HUES6 (cell line): ENCODE data around the gene NEURL3.
A peak's percentile ranks its signal among the peaks of the same experiment; 100 is the strongest.

ENCODE experiments used
- H3K27ac ChIP-seq: 2 replicates; pipeline ENCODE4 v1.7.0; 2013; ENCODE audit warnings: low read depth, mild to moderate bottlenecking, low read length, inconsistent platforms
- H3K27me3 ChIP-seq: 2 replicates; pipeline ENCODE4 v1.6.1; 2013; ENCODE audit warnings: low read length; ENCODE audit not compliant: control insufficient read depth, insufficient read depth
- H3K36me3 ChIP-seq: 2 replicates; pipeline ENCODE4 v1.6.1; 2013; ENCODE audit warnings: low read length; ENCODE audit not compliant: control insufficient read depth, insufficient read depth
- H3K4me1 ChIP-seq: 2 replicates; pipeline ENCODE4 v1.6.1; 2013; ENCODE audit warnings: low read length; ENCODE audit not compliant: control insufficient read depth, insufficient read depth
- H3K4me3 ChIP-seq: 2 replicates; pipeline ENCODE4 v1.5.1; 2013; ENCODE audit warnings: low read depth, low read length
- H3K9ac ChIP-seq: one replicate; pipeline ENCODE4 v1.6.1; 2013; ENCODE audit warnings: mild to moderate bottlenecking, low read length
- H3K9me3 ChIP-seq: 2 replicates; pipeline ENCODE4 v1.6.1; 2013; ENCODE audit warnings: low read depth, low read length; ENCODE audit not compliant: control insufficient read depth, insufficient read depth

Gene NEURL3

DNA sequence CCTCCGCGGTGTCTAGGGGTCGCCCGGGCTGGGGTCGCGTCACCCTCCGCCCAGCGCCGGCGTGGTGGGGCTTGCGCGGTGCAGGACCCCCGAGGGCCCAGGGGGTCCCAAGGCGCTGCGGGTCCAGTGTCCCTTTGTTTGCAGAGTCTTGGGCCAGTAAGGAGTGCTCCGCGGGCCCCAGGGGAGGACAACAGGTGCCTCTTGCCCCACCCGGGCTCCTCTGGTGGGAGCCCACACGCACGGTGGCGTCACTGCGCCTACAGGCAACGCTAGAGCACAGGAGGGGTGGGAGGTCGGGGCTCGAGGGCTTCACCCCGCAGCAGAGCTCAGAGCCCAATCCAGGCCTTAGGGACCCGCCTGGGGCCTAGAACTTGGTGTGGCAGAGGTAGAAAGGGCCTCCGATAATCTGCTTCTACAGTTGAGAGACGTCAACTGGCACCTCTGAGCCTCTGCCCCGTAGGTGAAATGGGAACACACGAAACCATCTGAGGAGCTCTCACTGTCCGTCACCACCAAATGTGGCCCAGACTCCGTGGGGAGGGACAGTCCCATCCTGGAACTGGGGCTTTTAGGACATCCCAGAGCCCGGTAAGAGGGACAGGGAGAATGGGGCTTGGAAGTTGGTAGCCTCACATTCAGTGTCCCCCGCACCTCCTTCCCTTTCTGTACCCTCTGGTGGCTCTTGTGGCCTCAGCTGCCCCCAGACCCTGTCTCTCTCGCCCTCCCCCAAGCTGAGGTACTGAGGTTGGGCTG lies 32.8 kb upstream of the NEURL3 start:
- Histone ChIP-seq H3K9me3 (no peaks in the 10 kb centered on the region), H3K4me3 (peak overlapping the region; percentile 74), H3K9ac (peak overlapping the region; percentile 42), H3K27ac (no peak overlapping the region), H3K4me1 (peaks cover 36% of the 10 kb centered on the region), H3K36me3 (no peaks in the 10 kb centered on the region), H3K27me3 (peaks cover 26% of the 10 kb centered on the region)

DNA sequence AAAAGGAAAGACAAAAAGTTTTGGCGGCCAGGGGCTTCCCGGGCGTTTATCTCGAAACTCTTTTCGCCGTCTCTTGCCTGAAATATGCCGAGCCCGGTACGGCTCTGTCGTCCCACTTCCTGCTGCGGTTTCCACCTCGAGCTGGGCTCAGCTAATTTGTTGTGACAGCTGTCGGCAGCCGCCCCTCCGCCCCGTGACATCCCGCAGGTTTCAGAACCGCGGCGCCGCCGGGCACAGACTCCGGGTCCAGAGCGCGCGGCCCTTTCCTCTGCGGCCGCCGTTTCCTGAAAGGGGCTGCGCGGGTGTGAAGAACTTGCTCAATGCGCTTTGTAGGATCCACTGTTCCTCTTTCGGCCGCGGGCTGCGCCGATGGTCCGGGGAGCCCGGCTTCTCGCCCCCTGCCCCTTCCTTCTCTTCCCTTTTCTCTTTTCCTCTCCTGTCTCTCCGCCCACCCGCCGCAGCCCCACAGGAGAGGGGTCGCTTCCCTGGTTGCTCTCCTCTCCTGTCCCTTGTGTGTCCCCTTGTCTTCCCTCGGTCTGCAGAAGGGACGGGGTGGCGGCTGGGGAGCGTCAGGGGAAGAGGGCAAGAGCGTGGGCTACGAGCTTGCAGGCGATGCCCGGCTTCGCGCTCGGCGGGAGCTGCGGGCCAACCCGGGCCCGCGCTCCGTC lies 32.0 kb upstream of the NEURL3 start:
- peaks cover 26% of the 10 kb centered on the region for H3K27me3 ChIP-seq
- H3K9ac ChIP-seq = peak overlapping the region; percentile 42
- H3K4me1 ChIP-seq = peaks cover 40% of the 10 kb centered on the region
- H3K27ac ChIP-seq = no peak overlapping the region
- H3K36me3 ChIP-seq = no peaks in the 10 kb centered on the region
- H3K9me3 ChIP-seq = no peaks in the 10 kb centered on the region
- H3K4me3 ChIP-seq = peak overlapping the region; percentile 74

DNA sequence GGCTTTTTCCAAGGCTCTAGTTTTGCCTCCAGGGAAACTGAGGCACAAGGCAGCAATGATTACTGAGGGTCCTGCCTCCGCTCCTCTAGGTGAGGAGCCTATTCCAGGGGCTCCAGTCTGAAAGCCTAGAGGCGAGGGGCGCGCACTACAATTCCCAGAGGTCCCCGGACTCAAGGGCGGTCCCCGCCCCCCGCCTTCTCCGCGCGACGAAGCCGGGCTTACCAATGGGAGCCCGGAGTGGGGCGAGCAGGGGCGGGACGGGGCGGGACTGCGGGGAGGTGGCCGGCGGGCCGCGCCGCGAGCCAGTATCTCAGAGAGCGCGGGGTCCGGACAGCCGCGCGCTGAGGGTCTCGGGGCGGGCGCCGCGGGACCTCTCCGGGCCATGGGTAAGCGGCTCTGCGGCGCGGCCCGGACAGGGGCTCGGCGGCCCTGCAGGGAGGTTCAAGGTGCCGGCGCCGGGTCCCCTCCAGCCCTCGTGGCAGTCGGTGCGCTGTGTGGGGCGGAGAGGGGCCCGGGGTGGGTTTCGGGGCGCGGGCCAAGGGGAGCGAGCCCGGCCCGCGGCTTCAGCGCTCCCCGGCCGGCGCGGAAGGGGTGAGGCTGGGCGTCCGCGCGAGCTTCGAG lies 31.4 kb upstream of the NEURL3 start, which contains the start of gene ARID5A:
Gene ARID5A, plus strand, starts transcription at position 308 of the 621 bp plus-strand sequence. Its CDS starts 75 bp downstream, at position 383.
- no peaks in the 10 kb centered on the region for H3K9me3 ChIP-seq
- H3K36me3 ChIP-seq = no peaks in the 10 kb centered on the region
- peaks cover 26% of the 10 kb centered on the region for H3K27me3 ChIP-seq
- peak within 1 kb of the TSS; percentile 74 for H3K4me3 ChIP-seq
- H3K27ac ChIP-seq = no peak within 1 kb of the TSS
- peaks cover 46% of the 10 kb centered on the region for H3K4me1 ChIP-seq
- peak within 1 kb of the TSS; percentile 42 for H3K9ac ChIP-seq

DNA sequence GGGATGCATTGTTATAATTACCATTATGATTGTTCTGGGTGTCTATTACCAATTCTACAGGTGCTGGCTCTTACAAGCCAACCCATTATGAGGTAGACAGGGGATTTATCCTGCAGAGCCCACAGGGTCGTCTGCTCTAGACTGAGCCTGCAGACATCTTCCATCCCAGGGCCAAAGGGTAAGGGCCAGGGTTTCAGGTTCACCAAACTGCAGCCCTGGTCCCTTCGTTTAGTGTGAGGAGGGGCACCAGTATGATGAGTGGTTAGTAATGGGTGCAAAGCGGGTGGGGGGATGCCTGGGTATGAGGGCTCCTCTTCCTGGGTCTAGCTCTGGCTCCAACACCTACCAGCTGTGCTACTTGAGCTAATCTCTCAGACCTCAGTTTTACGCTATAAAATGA lies 30.2 kb upstream of the NEURL3 start:
- no peak overlapping the region for H3K27ac ChIP-seq
- H3K4me1 ChIP-seq = peaks cover 50% of the 10 kb centered on the region

DNA sequence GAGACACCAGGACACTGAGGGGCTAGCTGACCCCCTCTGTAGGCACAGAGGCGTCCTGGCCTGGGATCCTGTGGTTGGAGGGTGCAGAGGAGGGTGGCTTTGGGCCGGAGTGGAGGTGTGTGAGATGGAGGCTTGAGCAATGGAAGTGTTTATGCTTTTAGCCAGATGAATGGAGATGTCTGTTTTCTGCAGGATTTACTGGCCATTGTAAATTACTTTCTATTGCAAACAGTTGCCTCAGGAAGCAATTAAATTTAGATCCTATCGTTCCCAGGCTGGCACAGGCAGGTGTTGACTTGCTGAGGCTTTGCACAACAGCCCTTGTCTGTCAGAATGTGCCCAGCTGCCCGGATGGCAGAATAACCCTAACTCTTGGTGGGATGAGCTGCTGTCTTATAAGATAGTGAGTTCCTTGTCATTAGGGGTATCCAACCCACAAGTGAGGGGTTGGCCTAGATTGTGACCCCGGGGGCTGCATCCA lies 29.6 kb upstream of the NEURL3 start:
- Histone ChIP-seq H3K36me3 (no peaks in the 10 kb centered on the region), H3K27me3 (peaks cover 29% of the 10 kb centered on the region), H3K27ac (no peak overlapping the region), H3K4me1 (peaks cover 44% of the 10 kb centered on the region), H3K4me3 (no peak overlapping the region), H3K9ac (no peak overlapping the region), H3K9me3 (no peaks in the 10 kb centered on the region)

More for the DNA sequence above, 30.2 kb upstream of the NEURL3 start:
- Histone ChIP-seq H3K9me3 (no peaks in the 10 kb centered on the region), H3K4me3 (no peak overlapping the region), H3K9ac (no peak overlapping the region), H3K27me3 (peaks cover 26% of the 10 kb centered on the region), H3K36me3 (no peaks in the 10 kb centered on the region)

DNA sequence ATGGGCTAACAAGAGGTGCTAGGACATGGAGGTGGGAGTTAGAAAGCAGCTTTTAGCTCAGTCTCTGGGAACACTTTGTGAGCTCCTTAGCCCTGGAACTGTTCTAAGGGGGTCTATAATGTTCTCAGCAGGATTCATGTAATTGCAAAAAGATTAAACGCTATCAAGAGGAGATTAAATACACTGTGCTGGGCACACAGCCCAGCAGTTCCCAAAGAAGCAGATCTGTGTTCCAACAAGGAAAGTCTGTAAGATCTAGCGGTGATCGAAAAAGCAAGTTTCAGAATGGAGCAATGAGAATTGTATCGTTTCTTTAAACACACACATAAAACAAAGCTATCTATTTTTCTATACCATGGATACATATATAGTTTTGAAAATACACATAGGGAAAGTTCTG lies 29.0 kb upstream of the NEURL3 start:
- Histone ChIP-seq H3K4me3 (no peak overlapping the region), H3K9ac (no peak overlapping the region), H3K36me3 (no peaks in the 10 kb centered on the region), H3K4me1 (peaks cover 39% of the 10 kb centered on the region), H3K9me3 (no peaks in the 10 kb centered on the region), H3K27ac (no peak overlapping the region), H3K27me3 (peaks cover 30% of the 10 kb centered on the region)

DNA sequence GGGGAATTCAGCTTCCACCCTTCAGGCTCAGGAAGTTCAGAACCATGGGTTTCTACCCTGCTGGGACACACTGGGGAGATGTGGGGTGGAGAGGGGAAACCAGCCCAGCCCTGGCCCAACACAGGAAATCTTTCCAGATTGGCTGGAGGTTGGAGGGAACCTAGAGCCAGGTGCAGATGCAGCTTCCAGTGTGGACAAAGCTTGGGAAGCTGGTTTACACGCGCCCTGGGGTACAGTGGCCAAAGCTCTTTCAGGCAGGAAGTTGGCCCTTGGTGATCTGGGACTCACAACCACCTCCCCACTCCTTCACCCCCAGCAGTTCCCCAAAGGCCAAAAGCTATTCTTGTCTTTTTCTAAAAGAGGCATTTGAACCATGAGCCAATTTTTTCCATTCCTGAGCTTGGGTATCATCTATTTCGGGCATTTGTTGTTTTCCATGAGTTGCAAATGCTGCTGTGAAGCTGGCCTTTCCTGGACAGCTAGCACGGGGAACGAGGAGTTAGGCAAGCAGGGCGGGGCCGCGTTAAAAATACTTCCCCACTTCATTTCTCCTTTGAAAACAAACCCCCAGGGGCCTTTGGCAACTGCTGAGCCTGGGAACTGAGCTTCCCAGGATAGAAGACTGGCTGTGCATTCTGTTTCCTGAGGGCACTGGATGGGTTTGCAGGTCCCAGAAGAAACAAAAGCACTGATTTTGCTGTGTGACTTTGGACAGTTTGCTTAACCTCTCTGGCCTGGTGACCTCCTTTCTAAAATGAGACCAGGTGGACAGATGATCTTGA lies 28.3 kb upstream of the NEURL3 start:
- peaks cover 35% of the 10 kb centered on the region; the same call in 1 of the 2 replicates for H3K4me1 ChIP-seq

DNA sequence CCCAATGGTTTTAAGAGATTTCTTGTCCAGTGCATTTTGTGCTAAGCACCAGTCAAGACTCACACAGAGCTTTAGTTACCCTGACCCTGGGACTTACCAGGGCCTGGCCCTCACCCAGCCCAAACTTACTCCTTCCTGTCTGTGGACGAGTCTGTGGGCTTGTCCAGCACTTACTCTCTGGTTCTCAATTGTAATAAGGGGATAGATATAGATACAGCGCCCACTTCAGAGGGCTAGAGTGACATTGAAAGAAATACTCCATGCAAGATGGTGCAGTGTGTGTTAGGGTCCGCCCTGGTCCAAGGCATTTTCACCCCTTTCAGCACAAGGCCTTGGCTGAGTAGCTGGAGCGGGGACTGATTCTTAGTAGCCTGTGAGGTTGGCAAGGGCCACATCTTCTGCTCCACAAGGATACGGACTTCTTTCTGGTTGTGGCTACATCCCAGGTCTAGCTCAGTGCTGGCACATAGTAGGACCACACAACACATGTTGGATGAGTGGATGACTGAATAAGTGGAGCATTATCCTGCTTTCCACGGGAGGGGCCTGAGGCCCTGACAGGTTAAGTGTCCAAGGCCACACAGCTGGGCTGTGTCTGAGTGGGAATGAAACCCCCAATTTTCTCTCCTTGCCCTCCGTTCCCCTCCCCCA lies 27.6 kb upstream of the NEURL3 start:
- H3K36me3 ChIP-seq = no peaks in the 10 kb centered on the region
- peaks cover 25% of the 10 kb centered on the region for H3K27me3 ChIP-seq
- no peak overlapping the region for H3K27ac ChIP-seq
- H3K9ac ChIP-seq = no peak overlapping the region
- no peaks in the 10 kb centered on the region for H3K9me3 ChIP-seq
- peaks cover 37% of the 10 kb centered on the region; the same call in 1 of the 2 replicates for H3K4me1 ChIP-seq
- H3K4me3 ChIP-seq = no peak overlapping the region

More for the DNA sequence above, 28.3 kb upstream of the NEURL3 start:
- Histone ChIP-seq H3K9ac (no peak overlapping the region), H3K4me3 (no peak overlapping the region), H3K27ac (no peak overlapping the region), H3K9me3 (no peaks in the 10 kb centered on the region), H3K27me3 (peaks cover 29% of the 10 kb centered on the region), H3K36me3 (no peaks in the 10 kb centered on the region)

DNA sequence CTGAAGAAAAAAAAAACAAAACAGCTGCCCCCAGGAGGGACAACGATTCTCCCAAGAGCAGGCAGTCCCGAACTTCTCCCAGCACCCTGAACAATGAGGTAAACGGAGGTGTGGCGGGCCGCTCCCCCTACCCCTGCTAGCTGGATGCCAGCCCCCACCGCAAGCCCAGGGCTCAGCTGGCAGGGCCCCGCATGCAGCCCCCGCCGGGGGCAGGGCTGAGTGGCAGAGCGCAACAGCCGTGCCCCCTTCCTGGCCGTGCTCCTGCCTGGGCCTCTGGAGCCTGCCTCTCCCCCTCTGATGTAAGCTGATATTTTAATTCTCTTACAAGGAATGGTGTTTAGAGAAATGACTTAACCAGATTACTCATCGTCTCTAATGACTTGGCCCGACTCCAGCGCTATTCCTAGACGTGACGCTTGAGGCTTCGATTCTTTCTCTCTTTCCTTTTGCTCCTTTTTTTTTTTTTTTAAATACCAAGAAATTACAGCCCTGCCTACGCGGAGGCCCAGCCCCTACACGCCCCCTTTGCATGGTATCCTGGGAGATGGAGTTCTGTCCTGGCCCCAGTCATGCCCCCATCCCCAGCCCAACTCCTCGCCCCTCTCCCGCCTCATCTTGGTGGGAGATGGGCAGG lies 26.8 kb upstream of the NEURL3 start:
- Histone ChIP-seq H3K27ac (no peak overlapping the region), H3K27me3 (peaks cover 21% of the 10 kb centered on the region), H3K9ac (no peak overlapping the region), H3K4me3 (peak overlapping the region; percentile 58), H3K9me3 (no peaks in the 10 kb centered on the region), H3K36me3 (no peaks in the 10 kb centered on the region), H3K4me1 (peaks cover 39% of the 10 kb centered on the region; the same call in 1 of the 2 replicates)

DNA sequence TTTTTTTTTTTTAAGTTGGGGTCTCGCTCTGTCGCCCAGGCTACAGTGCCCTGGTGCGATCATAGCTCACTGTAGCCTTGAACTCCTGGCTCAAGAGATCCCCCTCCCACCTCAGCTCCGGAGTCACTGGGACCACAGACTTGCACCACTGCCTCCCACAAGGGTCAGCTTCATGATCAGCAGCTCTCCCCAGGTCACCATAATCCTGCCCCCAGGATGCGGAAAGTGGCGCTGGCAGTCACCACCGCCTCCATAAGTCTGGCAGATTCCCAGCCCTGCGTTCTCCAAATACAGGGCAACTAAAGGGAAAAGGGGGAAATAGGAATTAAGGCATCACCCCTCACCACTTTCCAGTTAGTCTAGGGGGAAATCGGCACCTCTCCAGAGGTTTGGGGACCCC lies 26.2 kb upstream of the NEURL3 start:
- no peak overlapping the region for H3K27ac ChIP-seq

More for the DNA sequence above, 26.2 kb upstream of the NEURL3 start:
- Histone ChIP-seq H3K4me1 (peaks cover 40% of the 10 kb centered on the region; the same call in 1 of the 2 replicates), H3K36me3 (no peaks in the 10 kb centered on the region), H3K9ac (no peak overlapping the region), H3K27me3 (peaks cover 25% of the 10 kb centered on the region), H3K4me3 (peak overlapping the region; percentile 58; the same call in 1 of the 2 replicates), H3K9me3 (no peaks in the 10 kb centered on the region)
